CD8-positive, alpha-beta memory T cell (primary cell): ENCODE data around the gene CCDC177. TPM values are rescaled to one million over a fixed set of nuclear protein-coding genes. Genes with fewer than 3 reads are reported as not detected.

Experiments used
- CTCF ChIA-PET: fragments of 350-600 bp; sonication (Branson Sonifier 250); formaldehyde crosslinking; loops from one replicate; lab custom pipeline; 2021; ENCODE audit warnings: antibody characterized with exemption; lab: Charles Lee
- POLR2A ChIA-PET: fragments of 350-600 bp; sonication (Branson Sonifier 250); formaldehyde crosslinking; loops from one replicate; lab custom pipeline; 2021; ENCODE audit warnings: antibody characterized with exemption; lab: Charles Lee
- DNase-seq, 5 donors: peaks; one replicate each; pipeline versions ENCODE4 v3.0.0 to v3.0.0-alpha.2; 2020 to 2022; ENCODE audit warnings: mixed read lengths in 1 of 5
- H3K27ac ChIP-seq: one replicate; pipeline ENCODE4 v1.7.0; 2013; ENCODE audit warnings: low read depth, mild to moderate bottlenecking, low read length, moderate library complexity
- H3K27me3 ChIP-seq: 2 replicates; pipeline ENCODE4 v1.7.0; 2013; ENCODE audit warnings: low read length, mild to moderate bottlenecking; ENCODE audit not compliant: insufficient read depth, poor library complexity, severe bottlenecking
- H3K36me3 ChIP-seq: 2 replicates; pipeline ENCODE4 v1.7.0; 2013; ENCODE audit warnings: mild to moderate bottlenecking, low read length, moderate library complexity; ENCODE audit not compliant: insufficient read depth
- H3K4me1 ChIP-seq: 2 replicates; pipeline ENCODE4 v1.7.0; 2013; ENCODE audit warnings: mild to moderate bottlenecking, low read length, moderate library complexity; ENCODE audit not compliant: insufficient read depth
- H3K4me3 ChIP-seq: 2 replicates; pipeline ENCODE4 v1.7.0; 2013; ENCODE audit warnings: mild to moderate bottlenecking, low read length
- H3K9me3 ChIP-seq: 2 replicates; pipeline ENCODE4 v1.7.0; 2013; ENCODE audit warnings: mild to moderate bottlenecking, low read length
- H3K27ac Mint-ChIP-seq, 8 donors: one replicate each; pipeline ENCODE4 v1.8.0; 2020 to 2021; ENCODE audit warnings: mixed read lengths in 8 of 8, mild to moderate bottlenecking in 6 of 8, inconsistent platforms in 3 of 8, moderate library complexity in 3 of 8
- H3K27me3 Mint-ChIP-seq, 2 donors: one replicate each; pipeline ENCODE4 v1.8.0; 2020 to 2021; ENCODE audit warnings: mixed read lengths in 2 of 2, mild to moderate bottlenecking in 1 of 2, moderate library complexity in 1 of 2
- H3K36me3 Mint-ChIP-seq, 3 donors: one replicate each; pipeline ENCODE4 v1.8.0; 2020 to 2021; ENCODE audit warnings: mixed read lengths in 3 of 3, inconsistent platforms in 1 of 3, mild to moderate bottlenecking in 1 of 3
- H3K4me1 Mint-ChIP-seq, 3 donors: one replicate each; pipeline ENCODE4 v1.8.0; 2020 to 2021; ENCODE audit warnings: mixed read lengths in 3 of 3, inconsistent platforms in 1 of 3, mild to moderate bottlenecking in 1 of 3
- H3K4me3 Mint-ChIP-seq, 7 donors: one replicate each; pipeline ENCODE4 v1.8.0; 2020 to 2021; ENCODE audit warnings: mixed read lengths in 7 of 7, mild to moderate bottlenecking in 6 of 7, moderate library complexity in 4 of 7, inconsistent platforms in 2 of 7
- H3K9me3 Mint-ChIP-seq, 5 donors: one replicate each; pipeline ENCODE4 v1.8.0; 2020 to 2022; ENCODE audit warnings: mixed read lengths in 5 of 5, mild to moderate bottlenecking in 3 of 5, moderate library complexity in 2 of 5, inconsistent platforms in 1 of 5
- polyA plus RNA-seq: library from polyadenylated mRNA; unstranded; fragments of 300-500 nt; fragmentation: Illumina TruSeq; gene quantifications from one replicate; pipeline ENCODE4 v1.2.3, GENCODE V29; 2021
- total RNA-seq, 2 experiments: library from RNA; stranded (reverse); gene quantifications; one replicate each; pipeline ENCODE4 v1.2.3, GENCODE V29; 2021

The CCDC177 gene
- total and polyA plus RNA-seq, 3 experiments from 2014 or later = not detected

- Mint-ChIP-seq H3K9me3 (no peaks in the 10 kb centered on the region), H3K27ac (no peak overlapping the region), H3K36me3 (no peaks in the 10 kb centered on the region), H3K4me3 (peak overlapping the region in 1 of 7 donors; percentile 7), H3K27me3 (peaks cover 44 to 63% of the 10 kb centered on the region in 2 donors), H3K4me1 (peaks cover 9 to 13% (median 10%) of the 10 kb centered on the region in 3 donors)
- Histone ChIP-seq H3K4me3 (no peak overlapping the region), H3K27ac (no peak overlapping the region), H3K9me3 (no peaks in the 10 kb centered on the region), H3K27me3 (peaks cover 3% of the 10 kb centered on the region), H3K36me3 (no peaks in the 10 kb centered on the region), H3K4me1 (no peaks in the 10 kb centered on the region)
- ChIA-PET CTCF (interaction anchor here (0.9 to 1.5 kb wide), 3 partner anchors 11 to 25 kb away, joined by 3 to 4 read pairs (median 4); no protein-coding TSS in a partner anchor), POLR2A (no interaction called here)
- DNase-seq = no peak
Measured at GRCh38 chr14:69547701-69548348, 26.8 kb downstream of the CCDC177 start.

GRCh38 chr14:69543341-69544115 is 31.1 kb downstream of the CCDC177 start:
- Histone ChIP-seq H3K4me3 (no peak overlapping the region), H3K9me3 (no peaks in the 10 kb centered on the region), H3K27me3 (peaks cover 4% of the 10 kb centered on the region), H3K27ac (no peak overlapping the region), H3K36me3 (no peaks in the 10 kb centered on the region), H3K4me1 (no peaks in the 10 kb centered on the region)
- Mint-ChIP-seq H3K27ac (peak overlapping the region in 3 of 8 donors; percentile 6 to 36 (median 25)), H3K4me3 (peak overlapping the region in 1 of 7 donors; percentile 29), H3K27me3 (peaks cover 29 to 45% of the 10 kb centered on the region in 2 donors), H3K9me3 (no peaks in the 10 kb centered on the region), H3K4me1 (peaks cover 9 to 13% (median 10%) of the 10 kb centered on the region in 3 donors), H3K36me3 (no peaks in the 10 kb centered on the region)
- CTCF ChIA-PET = no interaction called here
- POLR2A ChIA-PET = no interaction called here
- DNase-seq = peak in 2 of 5 donors; percentile 10 to 55

- Mint-ChIP-seq H3K27me3 (peaks cover 26 to 49% of the 10 kb centered on the region in 2 donors), H3K27ac (no peak overlapping the region), H3K4me1 (peaks cover 6 to 13% (median 10%) of the 10 kb centered on the region in 3 donors), H3K36me3 (no peaks in the 10 kb centered on the region), H3K4me3 (no peak overlapping the region), H3K9me3 (no peaks in the 10 kb centered on the region)
- DNase-seq = no peak
- Histone ChIP-seq H3K27ac (no peak overlapping the region), H3K4me3 (no peak overlapping the region), H3K4me1 (no peaks in the 10 kb centered on the region), H3K36me3 (no peaks in the 10 kb centered on the region), H3K9me3 (no peaks in the 10 kb centered on the region), H3K27me3 (peaks cover 5% of the 10 kb centered on the region)
- ChIA-PET POLR2A (no interaction called here), CTCF (no interaction called here)
Measured at GRCh38 chr14:69542311-69542710, 32.4 kb downstream of the CCDC177 start.

DNA sequence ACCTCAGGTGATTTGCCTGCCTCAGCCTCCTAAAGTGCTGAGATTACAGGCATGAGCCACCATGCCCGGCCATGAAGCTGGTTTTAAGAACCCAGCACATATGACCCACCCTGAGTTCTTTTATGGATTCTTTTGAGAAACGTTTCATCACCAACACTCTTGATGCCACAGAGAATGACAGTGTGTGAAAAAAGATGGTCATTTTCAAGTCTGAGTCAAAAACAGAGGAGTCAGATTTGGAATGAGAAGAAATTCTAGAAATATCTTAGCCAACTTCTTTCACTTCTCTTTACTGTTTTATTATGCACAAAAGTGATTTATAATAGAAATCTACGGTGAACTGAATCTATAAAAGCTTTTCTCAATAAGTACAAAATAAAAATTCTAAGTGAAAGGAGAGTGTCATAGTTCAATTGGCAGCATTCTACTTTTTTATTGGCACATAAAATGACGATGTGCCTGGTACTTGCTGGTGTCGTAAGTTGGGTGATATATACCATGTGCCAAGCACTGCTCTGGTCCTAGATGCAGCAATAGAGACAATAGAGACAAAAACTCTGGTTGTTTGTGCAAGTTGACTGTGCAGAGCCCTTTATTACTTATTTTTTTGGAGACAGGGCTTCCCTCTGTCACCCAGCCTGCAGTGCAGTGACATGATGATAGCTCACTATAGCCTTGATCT is 33.9 kb downstream of the CCDC177 start:
- H3K27ac Mint-ChIP-seq = no peak overlapping the region
- CTCF ChIA-PET = no interaction called here
- DNase-seq = no peak

DNA sequence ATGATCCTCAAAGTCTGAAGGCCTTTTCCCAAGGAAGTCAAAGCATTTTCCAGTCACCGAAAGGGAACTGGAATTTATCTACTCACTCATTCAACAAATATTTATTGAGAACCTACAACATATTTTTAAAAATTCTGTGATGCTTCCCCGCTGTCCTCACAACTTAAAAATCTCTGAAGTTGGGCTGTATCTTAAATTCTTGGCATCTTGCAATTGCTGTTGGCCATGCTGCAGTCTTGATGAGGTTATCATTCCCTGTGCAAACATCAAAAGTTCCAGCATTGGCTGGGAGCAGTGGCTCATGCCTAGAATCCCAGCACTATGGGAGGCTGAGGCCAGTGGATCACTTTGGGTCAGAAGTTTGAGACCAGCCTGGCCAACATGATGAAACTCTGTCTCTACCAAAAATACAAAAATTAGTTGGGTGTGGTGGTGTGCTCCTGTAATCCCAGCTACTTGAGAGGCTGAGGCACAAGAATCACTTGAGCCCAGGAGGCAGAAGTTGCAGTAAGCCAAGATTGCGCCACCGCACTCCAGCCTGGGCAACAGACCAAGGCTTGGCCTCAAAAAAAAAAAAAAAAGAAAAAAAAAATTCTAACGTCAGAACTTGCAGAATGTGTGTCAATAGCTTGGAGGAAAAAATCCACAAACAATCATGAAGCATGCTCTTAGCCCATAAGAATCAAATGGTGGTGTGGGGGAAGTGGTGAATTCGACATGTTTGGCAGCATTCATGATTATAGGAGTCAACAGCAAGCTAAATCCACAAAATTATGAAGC is 34.9 kb downstream of the CCDC177 start:
- Histone ChIP-seq H3K4me1 (no peaks in the 10 kb centered on the region), H3K27ac (no peak overlapping the region), H3K4me3 (no peak overlapping the region), H3K9me3 (no peaks in the 10 kb centered on the region), H3K27me3 (peaks cover 5% of the 10 kb centered on the region), H3K36me3 (no peaks in the 10 kb centered on the region)
- Mint-ChIP-seq H3K4me3 (no peak overlapping the region), H3K9me3 (no peaks in the 10 kb centered on the region), H3K36me3 (no peaks in the 10 kb centered on the region), H3K27me3 (peaks cover 29 to 51% of the 10 kb centered on the region in 2 donors), H3K27ac (no peak overlapping the region), H3K4me1 (peaks cover 6 to 13% (median 10%) of the 10 kb centered on the region in 3 donors)
- POLR2A ChIA-PET = no interaction called here
- CTCF ChIA-PET = no interaction called here
- DNase-seq = no peak

More for the DNA sequence above, 33.9 kb downstream of the CCDC177 start:
- Histone ChIP-seq H3K4me1 (no peaks in the 10 kb centered on the region), H3K27ac (no peak overlapping the region), H3K27me3 (peaks cover 5% of the 10 kb centered on the region), H3K4me3 (no peak overlapping the region), H3K36me3 (no peaks in the 10 kb centered on the region), H3K9me3 (no peaks in the 10 kb centered on the region)
- peaks cover 28 to 46% of the 10 kb centered on the region in 2 donors for H3K27me3 Mint-ChIP-seq
- H3K4me1 Mint-ChIP-seq = peaks cover 6 to 13% (median 10%) of the 10 kb centered on the region in 3 donors
- POLR2A ChIA-PET = no interaction called here
- no peak overlapping the region for H3K4me3 Mint-ChIP-seq
- no peaks in the 10 kb centered on the region for H3K36me3 Mint-ChIP-seq
- H3K9me3 Mint-ChIP-seq = no peaks in the 10 kb centered on the region

GRCh38 chr14:69538766-69539165 is 35.9 kb downstream of the CCDC177 start:
- H3K36me3 ChIP-seq = no peaks in the 10 kb centered on the region
- no peak overlapping the region for H3K4me3 ChIP-seq
- Mint-ChIP-seq H3K27ac (no peak overlapping the region), H3K27me3 (peaks cover 27 to 47% of the 10 kb centered on the region in 2 donors), H3K4me1 (peaks cover 3 to 6% (median 5%) of the 10 kb centered on the region in 3 donors), H3K9me3 (no peaks in the 10 kb centered on the region), H3K36me3 (no peaks in the 10 kb centered on the region), H3K4me3 (no peak overlapping the region)
- H3K27ac ChIP-seq = no peak overlapping the region
- ChIA-PET POLR2A (no interaction called here), CTCF (no interaction called here)
- no peaks in the 10 kb centered on the region for H3K4me1 ChIP-seq
- peaks cover 5% of the 10 kb centered on the region for H3K27me3 ChIP-seq
- DNase-seq = no peak
- H3K9me3 ChIP-seq = no peaks in the 10 kb centered on the region

DNA sequence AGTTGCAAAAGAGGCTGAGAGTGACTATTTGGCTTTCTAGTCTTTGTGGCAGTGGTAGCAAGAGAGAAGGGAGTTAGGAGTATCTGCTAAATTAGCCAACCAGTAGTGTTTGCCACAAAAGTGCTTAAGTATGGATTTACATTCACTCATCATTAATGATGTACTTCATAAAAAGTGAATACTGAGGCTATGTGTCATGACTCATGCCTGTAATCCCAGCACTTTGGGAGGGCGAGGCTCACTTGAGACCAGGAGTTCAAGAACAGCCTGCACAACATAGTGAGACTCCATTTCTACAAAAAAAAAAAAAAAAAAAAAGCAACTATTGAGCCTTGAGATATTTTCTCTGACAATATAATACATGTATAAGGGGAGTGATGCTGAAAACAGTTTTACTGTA is 36.8 kb downstream of the CCDC177 start:
- Mint-ChIP-seq H3K4me1 (no peaks in the 10 kb centered on the region), H3K4me3 (no peak overlapping the region), H3K27ac (peak overlapping the region in 1 of 8 donors; percentile 46), H3K27me3 (peaks cover 26 to 54% of the 10 kb centered on the region in 2 donors), H3K36me3 (no peaks in the 10 kb centered on the region), H3K9me3 (no peaks in the 10 kb centered on the region)
- Histone ChIP-seq H3K9me3 (no peaks in the 10 kb centered on the region), H3K36me3 (no peaks in the 10 kb centered on the region), H3K4me3 (no peak overlapping the region), H3K27me3 (peaks cover 5% of the 10 kb centered on the region), H3K27ac (no peak overlapping the region), H3K4me1 (no peaks in the 10 kb centered on the region)
- ChIA-PET POLR2A (no interaction called here), CTCF (interaction anchor here (1.3 kb wide), 1 partner anchor 10 kb away, joined by 3 read pairs; no protein-coding TSS in a partner anchor)
- DNase-seq = no peak
